PFSK-1 (cell line): ENCODE measurements around the gene CTTNBP2NL.

Source experiments
- FOXP2 ChIP-seq: optimal IDR thresholded peaks from 2 replicates; pipeline ENCODE3; 2011; ENCODE audit warnings: borderline replicate concordance, control low read depth, inconsistent platforms; ENCODE audit not compliant: insufficient read depth; ENCODE audit errors: extremely low read length, extremely low read depth
- POLR2AphosphoS5 ChIP-seq: IDR thresholded peaks from 2 replicates; pipeline ENCODE4 v1.6.1; 2012; ENCODE audit warnings: low read depth, mild to moderate bottlenecking, control low read depth, low read length, moderate library complexity
- SIN3A ChIP-seq: IDR thresholded peaks from 2 replicates; pipeline ENCODE4 v1.6.1; 2012; ENCODE audit warnings: mild to moderate bottlenecking, low read length, moderate library complexity, borderline replicate concordance; ENCODE audit not compliant: insufficient read depth
- TAF1 ChIP-seq: IDR thresholded peaks from 2 replicates; pipeline ENCODE4 v1.6.1; 2012; ENCODE audit warnings: low read length, control low read depth, borderline replicate concordance; ENCODE audit not compliant: insufficient read depth
- TF ChIP-seq, protein P1 (sequence below), 2 experiments: IDR thresholded peaks; 2 replicates each; pipeline versions ENCODE4 v1.6.1 to v1.8.0; 2011 to 2012; ENCODE audit warnings: low read depth in 2 of 2, low read length in 2 of 2, control low read depth in 1 of 2, inconsistent platforms in 1 of 2, mild to moderate bottlenecking in 1 of 2, moderate library complexity in 1 of 2; ENCODE audit not compliant: insufficient read depth in 1 of 2

The CTTNBP2NL gene

GRCh38 chr1:112504001-112504660 lies 108.1 kb downstream of the CTTNBP2NL start:
- TF ChIP-seq TAF1: no peak
- TF ChIP-seq FOXP2: no peak
- TF ChIP-seq, protein P1, sequence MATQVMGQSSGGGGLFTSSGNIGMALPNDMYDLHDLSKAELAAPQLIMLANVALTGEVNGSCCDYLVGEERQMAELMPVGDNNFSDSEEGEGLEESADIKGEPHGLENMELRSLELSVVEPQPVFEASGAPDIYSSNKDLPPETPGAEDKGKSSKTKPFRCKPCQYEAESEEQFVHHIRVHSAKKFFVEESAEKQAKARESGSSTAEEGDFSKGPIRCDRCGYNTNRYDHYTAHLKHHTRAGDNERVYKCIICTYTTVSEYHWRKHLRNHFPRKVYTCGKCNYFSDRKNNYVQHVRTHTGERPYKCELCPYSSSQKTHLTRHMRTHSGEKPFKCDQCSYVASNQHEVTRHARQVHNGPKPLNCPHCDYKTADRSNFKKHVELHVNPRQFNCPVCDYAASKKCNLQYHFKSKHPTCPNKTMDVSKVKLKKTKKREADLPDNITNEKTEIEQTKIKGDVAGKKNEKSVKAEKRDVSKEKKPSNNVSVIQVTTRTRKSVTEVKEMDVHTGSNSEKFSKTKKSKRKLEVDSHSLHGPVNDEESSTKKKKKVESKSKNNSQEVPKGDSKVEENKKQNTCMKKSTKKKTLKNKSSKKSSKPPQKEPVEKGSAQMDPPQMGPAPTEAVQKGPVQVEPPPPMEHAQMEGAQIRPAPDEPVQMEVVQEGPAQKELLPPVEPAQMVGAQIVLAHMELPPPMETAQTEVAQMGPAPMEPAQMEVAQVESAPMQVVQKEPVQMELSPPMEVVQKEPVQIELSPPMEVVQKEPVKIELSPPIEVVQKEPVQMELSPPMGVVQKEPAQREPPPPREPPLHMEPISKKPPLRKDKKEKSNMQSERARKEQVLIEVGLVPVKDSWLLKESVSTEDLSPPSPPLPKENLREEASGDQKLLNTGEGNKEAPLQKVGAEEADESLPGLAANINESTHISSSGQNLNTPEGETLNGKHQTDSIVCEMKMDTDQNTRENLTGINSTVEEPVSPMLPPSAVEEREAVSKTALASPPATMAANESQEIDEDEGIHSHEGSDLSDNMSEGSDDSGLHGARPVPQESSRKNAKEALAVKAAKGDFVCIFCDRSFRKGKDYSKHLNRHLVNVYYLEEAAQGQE (IDR thresholded peaks at IDR 0.05; ENCODE audit: insufficient read depth in 1 of 2, low read depth in 2 of 2, low read length in 2 of 2): no peak
- no peak for TF ChIP-seq POLR2AphosphoS5
- TF ChIP-seq SIN3A: no peak

DNA sequence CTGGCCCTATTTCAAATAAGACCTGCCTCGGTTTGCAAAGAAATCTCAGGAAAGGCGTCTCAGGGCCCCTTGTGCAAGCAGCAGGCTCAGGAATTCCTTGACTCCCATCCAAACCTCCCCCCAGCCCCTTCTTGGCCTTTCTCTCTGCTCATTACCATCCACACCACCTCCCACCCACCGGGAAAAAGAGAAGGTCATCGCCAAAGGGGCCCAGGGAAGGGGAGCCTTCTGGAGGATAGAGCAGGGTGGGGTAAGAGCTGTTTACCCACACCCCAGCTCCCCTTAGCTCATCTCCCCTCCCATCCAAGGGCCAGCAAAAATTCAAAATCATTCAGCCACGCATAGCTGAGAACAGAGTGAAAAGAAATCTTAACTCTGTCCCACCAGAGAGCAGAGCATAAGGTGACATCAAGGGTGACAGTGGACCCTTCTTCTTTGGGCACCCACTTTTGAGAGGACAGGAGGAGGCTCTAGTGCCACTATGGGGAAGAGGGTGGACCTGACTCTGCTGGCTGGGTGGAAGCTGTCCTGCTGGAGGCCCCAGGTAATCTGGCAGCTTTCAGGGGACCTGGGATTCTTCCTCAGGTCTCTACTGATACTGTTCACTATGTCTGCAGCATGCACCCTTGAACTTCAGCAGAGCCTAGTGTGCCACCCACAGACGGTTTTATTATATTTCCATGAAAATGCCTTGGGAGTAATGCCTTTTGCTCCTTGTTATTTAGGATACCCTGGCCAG lies 108.8 kb downstream of the CTTNBP2NL start:
- TF ChIP-seq TAF1 (no peak), FOXP2 (no peak), POLR2AphosphoS5 (no peak), SIN3A (no peak)
- TF ChIP-seq, protein P1 (IDR thresholded peaks at IDR 0.05; ENCODE audit: insufficient read depth in 1 of 2, low read depth in 2 of 2, low read length in 2 of 2): no peak

DNA sequence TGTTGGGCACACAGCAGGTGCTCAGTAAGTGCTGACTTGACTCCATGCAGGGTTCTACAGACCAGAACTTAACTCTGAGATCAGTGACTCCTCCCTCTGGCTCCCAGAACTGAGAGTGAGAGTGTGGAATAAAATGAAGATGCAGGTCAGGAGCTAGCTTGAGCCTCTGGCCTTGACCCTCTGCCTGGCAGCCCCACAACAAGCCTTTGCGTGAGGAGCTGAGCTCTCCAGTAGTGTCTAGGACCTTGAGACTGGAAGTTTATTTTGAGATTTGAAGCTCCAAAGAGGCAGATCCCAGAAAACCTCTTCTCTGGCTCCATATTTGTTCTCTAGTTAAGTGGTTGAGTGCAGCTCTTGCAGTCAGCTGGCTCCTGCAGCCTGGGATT lies 109.4 kb downstream of the CTTNBP2NL start:
- TF ChIP-seq SIN3A (no peak), TAF1 (no peak), FOXP2 (no peak), POLR2AphosphoS5 (no peak)
- TF ChIP-seq, protein P1 (IDR thresholded peaks at IDR 0.05; ENCODE audit: insufficient read depth in 1 of 2, low read depth in 2 of 2, low read length in 2 of 2): no peak

GRCh38 chr1:112505878-112506277 lies 109.9 kb downstream of the CTTNBP2NL start:
- no peak for TF ChIP-seq TAF1

DNA sequence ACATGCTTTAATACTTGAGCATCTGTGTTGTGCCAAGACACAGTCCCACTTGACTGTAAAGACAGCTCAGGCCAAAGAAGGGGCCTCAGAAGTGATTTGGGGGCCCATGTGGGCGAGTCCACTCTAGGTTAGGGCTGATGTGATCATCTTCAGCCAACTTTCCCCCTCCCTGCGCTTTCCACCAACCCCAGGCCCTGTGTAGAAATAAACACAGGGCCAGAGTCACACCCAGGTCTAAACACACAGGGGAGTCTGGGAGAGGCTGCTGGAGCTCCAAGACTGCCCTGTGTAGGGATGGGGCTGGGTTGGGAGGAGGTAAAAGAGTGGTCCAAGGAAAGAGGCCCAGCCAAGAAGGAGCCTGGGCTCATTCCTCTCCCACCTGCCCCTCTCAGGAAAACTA lies 110.3 kb downstream of the CTTNBP2NL start:
- TF ChIP-seq FOXP2 (no peak), POLR2AphosphoS5 (no peak), TAF1 (no peak), SIN3A (no peak)
- TF ChIP-seq, protein P1 (IDR thresholded peaks at IDR 0.05; ENCODE audit: insufficient read depth in 1 of 2, low read depth in 2 of 2, low read length in 2 of 2): no peak
